GM21619 (cell line): ENCODE data around the gene SPC25.
"Not testable (repeated sequence)": the region's sequence is repeated elsewhere in the genome, so short reads cannot be mapped to it uniquely, and the experiment has no call there.

Source experiments
- ATAC-seq: cut with Tn5 transposase; IDR thresholded peaks from one replicate; pipeline ENCODE4 v1.9.1; 2021; ENCODE audit not compliant: unreplicated experiment

SPC25 gene, protein sequence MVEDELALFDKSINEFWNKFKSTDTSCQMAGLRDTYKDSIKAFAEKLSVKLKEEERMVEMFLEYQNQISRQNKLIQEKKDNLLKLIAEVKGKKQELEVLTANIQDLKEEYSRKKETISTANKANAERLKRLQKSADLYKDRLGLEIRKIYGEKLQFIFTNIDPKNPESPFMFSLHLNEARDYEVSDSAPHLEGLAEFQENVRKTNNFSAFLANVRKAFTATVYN

GRCh38 chr2:168890006-168890782 is at the start of gene SPC25:
SPC25 (minus strand) TSS chr2:168890430; CDS start chr2:168889519, 911 bp downstream.
- peak; percentile 100 for ATAC-seq

- ATAC-seq, result peak; percentile 78
These were observed 49.7 kb upstream of the SPC25 start for GRCh38 chr2:168939918-168940317.

DNA sequence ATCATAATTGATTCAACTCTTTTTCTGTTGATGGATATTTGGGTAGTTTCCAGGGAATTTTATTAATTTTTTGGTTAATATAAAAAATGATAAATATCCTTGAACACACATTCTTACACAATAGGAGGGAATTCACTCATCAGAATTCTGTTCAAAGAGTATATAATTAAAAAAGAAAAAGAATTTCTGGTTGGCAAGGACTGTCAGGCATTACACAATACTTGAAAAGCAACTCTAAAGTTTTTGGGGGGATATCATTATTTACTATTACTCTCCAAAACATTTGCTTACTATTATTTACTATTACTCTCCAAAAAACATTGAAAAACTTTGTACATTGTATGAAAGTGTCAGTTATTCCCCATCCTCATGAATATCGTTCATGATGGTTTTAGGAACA is 48.8 kb upstream of the SPC25 start:
- ATAC-seq, result no peak

DNA sequence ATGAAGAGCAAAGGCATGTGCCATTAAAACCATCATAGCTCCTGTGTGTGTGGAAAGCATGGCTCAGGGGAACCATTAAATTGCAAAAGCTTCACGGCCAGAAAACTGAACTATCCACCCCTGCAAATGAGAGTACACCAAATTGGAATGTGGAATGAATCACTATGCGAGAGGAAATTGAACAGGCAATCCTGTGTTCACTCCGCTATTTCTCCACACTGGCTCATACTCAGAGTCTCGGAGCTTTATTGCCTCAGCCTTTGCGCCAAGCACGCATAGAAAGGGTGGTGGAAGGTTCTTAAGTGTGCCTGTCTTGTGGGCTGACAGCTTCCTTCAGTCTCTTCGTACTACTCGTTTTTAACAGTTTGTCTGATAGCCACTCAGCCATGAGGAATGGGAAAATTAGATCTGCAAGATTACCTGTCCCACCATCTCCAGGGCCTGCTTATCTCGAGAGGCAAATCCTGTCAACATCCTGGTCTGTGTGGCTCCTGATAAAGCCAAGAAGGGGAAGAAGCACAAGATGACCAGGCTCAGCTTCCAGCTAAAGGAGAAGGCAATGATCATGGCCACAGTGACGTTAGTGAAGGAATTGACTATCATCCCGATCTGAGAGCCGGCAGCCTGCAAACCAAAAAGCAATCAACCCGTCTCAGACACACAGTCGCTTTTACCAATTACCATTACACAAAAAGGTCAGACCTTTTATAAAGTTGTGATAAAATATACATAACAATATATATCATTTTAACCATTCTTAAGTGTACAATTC is 45.8 kb upstream of the SPC25 start:
- ATAC-seq, result no peak

DNA sequence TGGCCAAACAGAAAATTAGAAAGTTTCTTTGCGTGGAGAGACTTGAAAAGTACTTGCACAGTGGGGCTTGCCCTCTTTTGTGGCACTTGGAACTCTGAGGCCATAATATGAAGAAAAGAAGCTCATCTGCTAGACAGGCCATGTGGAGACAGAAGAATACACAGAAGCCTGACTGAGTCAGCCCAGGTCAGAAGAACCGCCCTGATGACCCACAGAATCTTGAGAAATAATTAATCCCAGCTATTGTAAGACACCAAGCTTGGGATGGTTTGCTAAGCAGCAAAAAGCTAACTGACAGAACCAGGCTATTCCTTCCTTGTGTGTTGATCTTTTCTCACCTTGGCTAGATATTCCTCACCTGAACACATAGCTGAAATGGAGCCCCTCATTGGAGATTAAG is 44.6 kb upstream of the SPC25 start:
- ATAC-seq, result no peak

DNA sequence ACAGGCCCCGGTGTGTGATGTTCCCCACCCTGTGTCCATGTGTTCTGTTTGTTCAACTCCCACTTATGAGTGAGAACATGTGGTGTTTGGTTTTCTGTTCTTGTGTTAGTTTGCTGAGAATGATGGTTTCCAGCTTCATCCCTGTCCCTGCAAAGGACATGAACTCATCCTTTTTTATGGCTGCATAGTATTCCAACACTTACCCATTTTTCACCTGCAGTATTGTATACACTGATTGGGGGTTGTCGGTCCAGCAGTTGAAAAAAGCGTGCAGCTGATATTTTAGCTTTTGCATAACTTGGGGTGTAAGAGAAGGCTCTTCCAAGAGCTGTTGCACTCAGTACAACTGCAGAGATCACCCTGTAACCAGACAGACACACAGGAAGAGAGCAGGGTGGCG is 41.9 kb upstream of the SPC25 start:
- ATAC-seq, result not testable (repeated sequence)

- no peak for ATAC-seq
These were observed 40.0 kb upstream of the SPC25 start for GRCh38 chr2:168930242-168930641.

DNA sequence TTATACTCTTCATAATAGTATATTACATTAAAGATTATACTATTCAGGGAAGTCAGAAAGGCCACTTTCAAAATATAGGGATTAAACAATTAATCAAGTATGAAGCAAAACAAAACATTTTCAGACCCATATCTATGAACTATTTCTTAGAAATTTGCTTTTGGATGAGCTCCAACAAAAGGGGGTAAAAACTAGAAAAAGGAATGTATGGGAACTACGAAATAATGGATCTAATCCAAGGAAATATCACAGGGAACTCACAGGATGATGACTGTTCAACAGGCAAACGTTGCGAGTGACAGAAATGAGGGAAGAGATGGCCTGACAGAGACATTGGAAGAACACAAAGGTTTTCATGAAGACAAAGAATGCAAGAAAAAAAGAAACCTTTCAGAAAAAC is 38.8 kb upstream of the SPC25 start:
- ATAC-seq, result no peak

DNA sequence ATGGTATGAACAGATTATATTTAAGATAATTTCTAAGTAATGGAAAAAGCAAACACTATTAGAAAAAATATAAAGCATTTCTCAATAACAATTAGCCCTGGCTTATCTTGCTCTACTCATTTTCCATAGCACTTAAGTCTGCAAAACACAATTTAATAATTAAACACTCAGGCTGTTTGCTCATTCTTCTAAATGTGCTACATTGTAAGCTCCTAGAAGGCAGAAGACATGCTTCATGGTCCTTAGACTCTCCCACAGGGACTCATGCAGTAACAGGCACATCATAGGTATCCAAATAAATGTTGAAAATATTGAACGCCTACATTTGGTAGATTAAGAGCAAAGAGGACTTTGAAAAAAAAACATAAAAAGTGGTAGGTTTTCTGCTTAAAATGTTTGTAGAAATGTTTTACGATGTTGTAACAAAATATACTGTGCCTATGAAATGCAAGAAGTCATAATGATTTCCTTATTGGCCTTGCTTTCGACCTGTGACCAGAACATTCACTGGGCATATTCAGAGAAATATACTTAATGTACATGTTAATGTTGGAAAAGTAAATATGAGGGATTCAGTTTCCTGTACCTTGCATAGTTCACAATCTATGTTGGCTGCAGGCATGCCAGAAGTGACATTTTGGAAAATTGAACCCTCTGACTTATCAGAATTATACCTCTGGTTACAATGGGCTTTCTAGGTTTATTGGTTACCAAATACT is 38.0 kb upstream of the SPC25 start:
- no peak for ATAC-seq

- ATAC-seq, result no peak
These were observed 36.6 kb upstream of the SPC25 start for GRCh38 chr2:168926621-168927386.

DNA sequence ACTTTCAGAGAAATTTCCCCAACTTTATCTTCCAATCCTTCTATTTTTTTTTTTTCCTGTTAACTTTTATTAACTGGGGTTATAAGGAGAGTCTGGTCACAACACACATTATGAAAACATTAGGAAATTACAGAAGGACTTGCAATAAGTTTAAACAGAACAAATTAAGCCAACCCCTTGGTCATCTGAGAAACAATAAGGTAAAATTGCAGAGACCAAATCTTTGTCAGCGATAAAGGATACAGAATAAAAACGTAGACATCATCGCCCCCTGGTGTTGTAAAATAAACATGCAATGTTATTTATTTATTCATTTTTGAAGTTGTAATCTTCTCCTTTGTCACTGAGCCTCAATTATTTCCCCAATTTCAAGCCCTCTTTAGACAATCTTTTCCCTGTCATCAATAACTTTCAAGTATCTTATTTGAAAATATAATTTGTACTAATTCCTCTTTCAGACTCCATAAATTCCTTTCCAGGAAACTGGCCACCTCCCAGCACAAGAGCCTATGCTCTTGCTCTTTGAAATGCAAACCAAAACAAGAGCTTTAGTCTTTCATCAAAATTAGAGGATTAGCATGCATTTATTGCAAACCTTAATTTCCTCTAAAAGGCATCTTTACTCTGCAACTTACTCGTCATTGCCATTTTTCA is 30.4 kb upstream of the SPC25 start:
- no peak for ATAC-seq

- ATAC-seq, result no peak
These were observed 26.1 kb upstream of the SPC25 start for GRCh38 chr2:168916331-168916675.

- ATAC-seq, result no peak
These were observed 25.5 kb upstream of the SPC25 start for GRCh38 chr2:168915441-168916330.

GRCh38 chr2:168913495-168913894 is 23.3 kb upstream of the SPC25 start:
- ATAC-seq, result no peak

- ATAC-seq, result no peak
These were observed 22.7 kb upstream of the SPC25 start for GRCh38 chr2:168912901-168913369.

DNA sequence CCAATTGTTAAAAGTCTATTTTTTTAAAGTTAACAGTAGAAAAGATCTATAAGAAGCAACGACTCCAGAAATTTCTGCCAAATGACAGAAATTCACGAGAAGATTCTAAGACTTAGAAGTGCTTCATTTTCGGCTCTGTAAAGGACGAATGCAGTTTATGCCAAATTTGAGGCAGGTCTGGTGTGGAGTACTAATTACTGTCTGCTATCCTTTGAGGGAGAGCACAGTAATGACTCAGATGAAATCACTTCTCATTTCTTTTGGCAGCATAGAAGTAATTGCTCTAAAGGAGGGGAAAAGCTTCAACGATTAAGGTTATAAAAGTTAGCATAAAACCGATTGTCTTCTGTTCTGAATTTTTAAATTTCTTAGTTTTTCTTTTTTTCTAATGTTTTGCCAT is 22.2 kb upstream of the SPC25 start:
- no peak for ATAC-seq

GRCh38 chr2:168910330-168910729 is 20.1 kb upstream of the SPC25 start:
- ATAC-seq, result no peak

GRCh38 chr2:168907940-168908662 is 17.9 kb upstream of the SPC25 start:
- no peak for ATAC-seq
